Cardiac muscle cell (in vitro differentiated cells and primary cell): ENCODE results near the gene NDRG2. TPM values are rescaled to one million over a fixed set of nuclear protein-coding genes. Genes with fewer than 3 reads are reported as not detected.

Experiments used
- DNase-seq, 2 donors: peaks; one replicate each; pipeline versions ENCODE4 v3.0.0 to v3.0.0-alpha.2; 2010 to 2017; ENCODE audit warnings: low read depth in 1 of 2, low spot score in 1 of 2
- H3K27ac ChIP-seq: fragments of 200-600 bp; sonication (generic); 2 replicates; pipeline ENCODE4 v1.5.1; 2016
- H3K27me3 ChIP-seq: fragments of 200-600 bp; sonication (generic); 2 replicates; pipeline ENCODE4 v1.6.0; 2016; ENCODE audit warnings: control low read depth
- H3K36me3 ChIP-seq: fragments of 200-600 bp; sonication (generic); 2 replicates; pipeline ENCODE4 v1.5.1; 2016; ENCODE audit warnings: control low read depth
- H3K4me1 ChIP-seq: fragments of 200-600 bp; sonication (generic); 2 replicates; pipeline ENCODE4 v1.8.1; 2017; ENCODE audit warnings: low read depth, mild to moderate bottlenecking, mixed run types
- H3K4me3 ChIP-seq: fragments of 200-600 bp; sonication (generic); 2 replicates; pipeline ENCODE4 v1.5.1; 2016; ENCODE audit warnings: mild to moderate bottlenecking
- H3K9me3 ChIP-seq: fragments of 200-600 bp; sonication (generic); 2 replicates; pipeline ENCODE4 v1.5.1; 2017; ENCODE audit warnings: low read depth, mild to moderate bottlenecking, control low read depth
- CTCF ChIP-seq: IDR thresholded peaks from 2 replicates; pipeline ENCODE4 v1.5.1; 2012; ENCODE audit warnings: low read depth, mild to moderate bottlenecking, low read length
- polyA plus RNA-seq: library from polyadenylated mRNA; unstranded; fragments of >200 nt; fragmentation: Nextera tagmentation; extraction: Ambion mirVana; gene quantifications from 2 replicates; pipeline ENCODE4 v1.2.1, GENCODE V29; 2016
- total RNA-seq: library from RNA; depleted of rRNA; stranded (reverse); fragments of >200 nt; gene quantifications from 2 replicates; pipeline ENCODE4 v1.2.3, GENCODE V29; 2016

NDRG2 gene
- total and polyA plus RNA-seq, 2 experiments from 2014 or later: 218 to 423 TPM

GRCh38 chr14:20969336-20969735, 55.5 kb downstream of the NDRG2 start:
- TF ChIP-seq CTCF: no peak
- peaks cover 3% of the 10 kb centered on the region for H3K4me1 ChIP-seq
- no peak for DNase-seq
- no peak overlapping the region for H3K4me3 ChIP-seq
- H3K36me3 ChIP-seq: no peaks in the 10 kb centered on the region
- H3K9me3 ChIP-seq: no peaks in the 10 kb centered on the region
- peaks cover 6% of the 10 kb centered on the region for H3K27me3 ChIP-seq
- no peak overlapping the region for H3K27ac ChIP-seq

Other genes starting within 250 kb of the NDRG2 start
- not detected in 2 replicates for gene RNASE6, start 243.8 kb downstream of the NDRG2 start, total RNA-seq
- 0.60 TPM in 1 of 2 replicates, not detected in the other for gene RNASE6, start 243.8 kb downstream of the NDRG2 start, polyA plus RNA-seq
- gene RNASE1, start 222.2 kb downstream of the NDRG2 start, total RNA-seq: 1.3 and 3.6 TPM in 2 replicates
- 2.5 and 5.7 TPM in 2 replicates for gene RNASE1, start 222.2 kb downstream of the NDRG2 start, polyA plus RNA-seq
- not detected in 2 replicates for gene RNASE3, start 133.7 kb downstream of the NDRG2 start, total RNA-seq
- gene RNASE3, start 133.7 kb downstream of the NDRG2 start, polyA plus RNA-seq: not detected in 2 replicates
- gene RNASE2, start 69.6 kb downstream of the NDRG2 start, total RNA-seq: not detected in 2 replicates
- gene RNASE2, start 69.6 kb downstream of the NDRG2 start, polyA plus RNA-seq: not detected in 2 replicates
- gene METTL17, start 35.1 kb downstream of the NDRG2 start, total RNA-seq: 152 and 172 TPM in 2 replicates
- 122 and 127 TPM in 2 replicates for gene METTL17, start 35.1 kb downstream of the NDRG2 start, polyA plus RNA-seq
- gene SLC39A2, start 25.8 kb downstream of the NDRG2 start, total RNA-seq: 0.14 TPM in 1 of 2 replicates, not detected in the other
- gene SLC39A2, start 25.8 kb downstream of the NDRG2 start, polyA plus RNA-seq: not detected in 2 replicates
- 0.92 TPM in 1 of 2 replicates, not detected in the other for gene TPPP2, start 5.2 kb upstream of the NDRG2 start, total RNA-seq
- 0.39 and 1.9 TPM in 2 replicates for gene TPPP2, start 5.2 kb upstream of the NDRG2 start, polyA plus RNA-seq
- gene RNASE13, start 9.7 kb upstream of the NDRG2 start, total RNA-seq: not detected in 2 replicates
- 0.84 TPM in 1 of 2 replicates, not detected in the other for gene RNASE13, start 9.7 kb upstream of the NDRG2 start, polyA plus RNA-seq
- gene RNASE7, start 17.3 kb upstream of the NDRG2 start, total RNA-seq: not detected in 2 replicates
- gene RNASE7, start 17.3 kb upstream of the NDRG2 start, polyA plus RNA-seq: not detected in 2 replicates
- not detected in 2 replicates for gene RNASE8, start 32.8 kb upstream of the NDRG2 start, total RNA-seq
- gene RNASE8, start 32.8 kb upstream of the NDRG2 start, polyA plus RNA-seq: not detected in 2 replicates
- 32.9 and 41.7 TPM in 2 replicates for gene ARHGEF40, start 45.2 kb upstream of the NDRG2 start, total RNA-seq
- gene ARHGEF40, start 45.2 kb upstream of the NDRG2 start, polyA plus RNA-seq: 26.4 and 31.6 TPM in 2 replicates
- 143 and 154 TPM in 2 replicates for gene ZNF219, start 73.6 kb upstream of the NDRG2 start, total RNA-seq
- 49.5 and 77.0 TPM in 2 replicates for gene ZNF219, start 73.6 kb upstream of the NDRG2 start, polyA plus RNA-seq
- gene TMEM253, start 76.0 kb upstream of the NDRG2 start, total RNA-seq: 0.46 and 1.2 TPM in 2 replicates
- 1.3 and 2.4 TPM in 2 replicates for gene TMEM253, start 76.0 kb upstream of the NDRG2 start, polyA plus RNA-seq
- not detected in 2 replicates for gene OR5AU1, start 131.0 kb upstream of the NDRG2 start, total RNA-seq
- gene OR5AU1, start 131.0 kb upstream of the NDRG2 start, polyA plus RNA-seq: not detected in 2 replicates
- 564 and 928 TPM in 2 replicates for gene HNRNPC, start 244.4 kb upstream of the NDRG2 start, total RNA-seq
- gene HNRNPC, start 244.4 kb upstream of the NDRG2 start, polyA plus RNA-seq: 650 and 986 TPM in 2 replicates